ENCODE data around the gene TKFC. TPM values are rescaled to one million over a fixed set of nuclear protein-coding genes. Genes with fewer than 3 reads are reported as not detected.

The TKFC gene
- total and polyA plus RNA-seq, 8 donors, result 25.6 to 66.7 (median 36.4) TPM

DNA sequence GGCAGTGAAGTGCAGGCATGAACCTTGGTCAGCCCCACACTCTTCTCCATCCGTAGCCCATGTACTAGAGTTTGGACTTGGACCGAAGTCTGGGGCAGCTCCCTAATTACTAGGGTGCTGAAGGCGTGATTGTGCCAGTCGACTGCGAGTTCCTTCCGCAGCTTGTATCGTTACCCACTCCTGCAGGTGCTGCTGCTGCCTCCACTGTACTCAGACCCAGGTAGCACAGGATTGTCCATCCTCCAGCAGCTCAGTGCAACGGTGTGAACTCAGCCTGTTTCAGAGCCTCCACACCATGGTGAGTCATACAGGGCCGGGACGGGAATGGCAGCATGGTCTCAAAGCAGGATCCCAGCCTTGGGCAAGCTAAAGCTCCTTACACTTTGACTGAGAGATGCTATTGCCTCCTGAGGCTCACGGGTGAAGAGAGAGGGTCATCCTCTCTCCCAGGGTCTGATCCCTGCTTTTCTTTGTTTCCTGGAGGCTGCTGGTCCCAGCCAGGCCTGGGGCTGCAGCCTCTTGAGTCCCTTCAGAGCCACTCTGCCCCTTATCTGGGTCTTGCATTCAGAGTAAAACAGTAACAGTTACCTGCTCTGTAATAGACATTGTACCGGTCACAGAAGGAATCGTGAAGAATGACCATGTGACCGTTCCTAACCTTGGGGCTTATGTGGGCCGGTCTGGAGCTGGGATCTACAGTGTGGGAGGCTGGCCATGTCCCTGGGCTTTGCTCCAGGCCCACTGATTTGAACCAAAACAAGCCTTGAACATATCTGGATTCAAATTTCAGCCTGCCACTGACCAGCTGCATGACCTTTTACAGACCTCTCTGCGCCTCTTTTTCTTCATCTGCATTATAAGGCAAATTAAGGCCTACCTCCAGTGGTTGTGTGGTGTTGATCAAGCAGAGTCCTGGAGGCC lies 1.7 kb downstream of the TKFC start:
- 63 to 66% methylated on average over 16 of the region's 16 CpGs for WGBS, 2 donors
- intact Hi-C loops (cut with DNase I), result loop anchor here in 2 of 3 donors (5.0 kb wide), 2 partner anchors 48 to 53 kb away; no protein-coding TSS in a partner anchor
- Histone ChIP-seq H3K27ac (peak overlapping the region in 2 of 4 donors; percentile 63), H3K27me3 (no peaks in the 10 kb centered on the region), H3K4me1 (peaks cover 22 to 36% (median 27%) of the 10 kb centered on the region in 3 donors), H3K4me3 (no peak overlapping the region), H3K9me3 (no peaks in the 10 kb centered on the region), H3K36me3 (no peaks in the 10 kb centered on the region)
- TF ChIP-seq, protein P1, sequence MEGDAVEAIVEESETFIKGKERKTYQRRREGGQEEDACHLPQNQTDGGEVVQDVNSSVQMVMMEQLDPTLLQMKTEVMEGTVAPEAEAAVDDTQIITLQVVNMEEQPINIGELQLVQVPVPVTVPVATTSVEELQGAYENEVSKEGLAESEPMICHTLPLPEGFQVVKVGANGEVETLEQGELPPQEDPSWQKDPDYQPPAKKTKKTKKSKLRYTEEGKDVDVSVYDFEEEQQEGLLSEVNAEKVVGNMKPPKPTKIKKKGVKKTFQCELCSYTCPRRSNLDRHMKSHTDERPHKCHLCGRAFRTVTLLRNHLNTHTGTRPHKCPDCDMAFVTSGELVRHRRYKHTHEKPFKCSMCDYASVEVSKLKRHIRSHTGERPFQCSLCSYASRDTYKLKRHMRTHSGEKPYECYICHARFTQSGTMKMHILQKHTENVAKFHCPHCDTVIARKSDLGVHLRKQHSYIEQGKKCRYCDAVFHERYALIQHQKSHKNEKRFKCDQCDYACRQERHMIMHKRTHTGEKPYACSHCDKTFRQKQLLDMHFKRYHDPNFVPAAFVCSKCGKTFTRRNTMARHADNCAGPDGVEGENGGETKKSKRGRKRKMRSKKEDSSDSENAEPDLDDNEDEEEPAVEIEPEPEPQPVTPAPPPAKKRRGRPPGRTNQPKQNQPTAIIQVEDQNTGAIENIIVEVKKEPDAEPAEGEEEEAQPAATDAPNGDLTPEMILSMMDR (IDR thresholded peaks at IDR 0.05), result no peak
- FAIRE-seq (no peak), DNase-seq (peak in 1 of 6 donors; percentile 42), ATAC-seq (peak in 2 of 4 donors; percentile 9 to 25)

- intact Hi-C loops (cut with DNase I), result loop anchor here in 2 of 3 donors (5.0 kb wide), 2 partner anchors 47 to 52 kb away; no protein-coding TSS in a partner anchor
- TF ChIP-seq, protein P1 (IDR thresholded peaks at IDR 0.05), result no peak
- no peaks in the 10 kb centered on the region for H3K9me3 ChIP-seq
- no peaks in the 10 kb centered on the region for H3K27me3 ChIP-seq
- FAIRE-seq, result no peak
- peaks cover 22 to 36% (median 27%) of the 10 kb centered on the region in 3 donors for H3K4me1 ChIP-seq
- no peak for DNase-seq
- no peak overlapping the region for H3K4me3 ChIP-seq
- no peaks in the 10 kb centered on the region for H3K36me3 ChIP-seq
- ATAC-seq, result no peak
- H3K27ac ChIP-seq, result peak overlapping the region in 2 of 4 donors; percentile 63
- 29 to 38% methylated on average over 1 of the region's 1 CpG for WGBS, 2 donors
Measured at GRCh38 chr11:61335355-61335710, 2.3 kb downstream of the TKFC start.

GRCh38 chr11:61336171-61336935 lies 3.3 kb downstream of the TKFC start:
- FAIRE-seq (no peak), ATAC-seq (peak; percentile 67 to 82 (median 78))

GRCh38 chr11:61337706-61338470 lies 4.9 kb downstream of the TKFC start:
- TF ChIP-seq, protein P1 (IDR thresholded peaks at IDR 0.05), result no peak
- WGBS, 2 donors, result 84 to 86% methylated on average over 15 of the region's 15 CpGs
- FAIRE-seq (no peak), DNase-seq (no peak), ATAC-seq (no peak)
- H3K27ac ChIP-seq, result no peak overlapping the region
- no peak overlapping the region for H3K4me3 ChIP-seq
- intact Hi-C loops (cut with DNase I), result loop anchor here in 2 of 3 donors (5.0 kb wide), 2 partner anchors 44 to 49 kb away; no protein-coding TSS in a partner anchor
- no peaks in the 10 kb centered on the region for H3K27me3 ChIP-seq
- no peaks in the 10 kb centered on the region for H3K9me3 ChIP-seq
- H3K4me1 ChIP-seq, result peaks cover 17 to 25% (median 18%) of the 10 kb centered on the region in 3 donors
- H3K36me3 ChIP-seq, result no peaks in the 10 kb centered on the region

More at GRCh38 chr11:61336171-61336935, 3.3 kb downstream of the TKFC start:
- no peak overlapping the region for H3K4me3 ChIP-seq
- WGBS, 2 donors, result 27% methylated on average over 8 of the region's 8 CpGs
- intact Hi-C loops (cut with DNase I), result loop anchor here in 2 of 3 donors (5.0 kb wide), 2 partner anchors 46 to 51 kb away; no protein-coding TSS in a partner anchor
- peak overlapping the region in 3 of 4 donors; percentile 60 to 63 (median 63) for H3K27ac ChIP-seq
- TF ChIP-seq, protein P1 (IDR thresholded peaks at IDR 0.05), result peak; percentile 95 to 96 (median 96)
- peaks cover 20 to 32% (median 23%) of the 10 kb centered on the region in 3 donors for H3K4me1 ChIP-seq
- peak; percentile 64 to 93 (median 87) for DNase-seq
- no peaks in the 10 kb centered on the region for H3K9me3 ChIP-seq
- no peaks in the 10 kb centered on the region for H3K36me3 ChIP-seq
- H3K27me3 ChIP-seq, result no peaks in the 10 kb centered on the region
